ACC112 (cell line): ENCODE results near the gene REEP3.

ENCODE experiments used
- H2AFZ ChIP-seq: fragments of 200-600 bp; sonication (generic); one replicate; pipeline ENCODE4 v1.6.0; 2017; ENCODE audit warnings: antibody characterized with exemption, low read length; ENCODE audit not compliant: unreplicated experiment
- H3K27ac ChIP-seq: fragments of 200-600 bp; sonication (generic); 2 replicates; pipeline ENCODE4 v1.5.1; 2014; ENCODE audit warnings: low read depth, mild to moderate bottlenecking, antibody characterized with exemption, low read length, moderate library complexity
- H3K27me3 ChIP-seq: fragments of 200-600 bp; sonication (generic); 2 replicates; pipeline ENCODE4 v1.6.1; 2014; ENCODE audit warnings: mild to moderate bottlenecking, antibody characterized with exemption, low read length, moderate library complexity, mixed read lengths; ENCODE audit not compliant: insufficient read depth
- H3K36me3 ChIP-seq: fragments of 200-600 bp; sonication (generic); 2 replicates; pipeline ENCODE4 v1.6.1; 2016; ENCODE audit warnings: mild to moderate bottlenecking, antibody characterized with exemption, low read length, moderate library complexity, mixed read lengths; ENCODE audit not compliant: insufficient read depth
- H3K4me1 ChIP-seq: fragments of 200-600 bp; sonication (generic); one replicate; pipeline ENCODE4 v1.6.1; 2016; ENCODE audit warnings: low read length, mixed read lengths; ENCODE audit not compliant: insufficient read depth, unreplicated experiment, control insufficient read depth
- H3K4me3 ChIP-seq: fragments of 200-600 bp; sonication (generic); 2 replicates; pipeline ENCODE4 v1.5.1; 2014; ENCODE audit warnings: mild to moderate bottlenecking, low read depth, low read length
- H3K79me2 ChIP-seq: fragments of 200-600 bp; sonication (generic); one replicate; pipeline ENCODE4 v1.6.0; 2016; ENCODE audit warnings: low read length; ENCODE audit not compliant: control insufficient read depth, unreplicated experiment, insufficient read depth

Gene REEP3

GRCh38 chr10:63583909-63584724 lies 62.9 kb downstream of the REEP3 start:
- H3K27ac ChIP-seq, result no peak overlapping the region
- H3K4me3 ChIP-seq, result no peak overlapping the region
- H3K4me1 ChIP-seq, result no peaks in the 10 kb centered on the region

GRCh38 chr10:63584725-63585035 lies 63.5 kb downstream of the REEP3 start:
- Histone ChIP-seq H3K4me3 (no peak overlapping the region), H2AFZ (no peak overlapping the region), H3K36me3 (no peaks in the 10 kb centered on the region), H3K27ac (no peak overlapping the region), H3K27me3 (no peaks in the 10 kb centered on the region), H3K4me1 (no peaks in the 10 kb centered on the region), H3K79me2 (peaks cover 19% of the 10 kb centered on the region)

More at GRCh38 chr10:63583909-63584724, 62.9 kb downstream of the REEP3 start:
- Histone ChIP-seq H3K27me3 (no peaks in the 10 kb centered on the region), H2AFZ (no peak overlapping the region), H3K36me3 (no peaks in the 10 kb centered on the region), H3K79me2 (peaks cover 18% of the 10 kb centered on the region)

DNA sequence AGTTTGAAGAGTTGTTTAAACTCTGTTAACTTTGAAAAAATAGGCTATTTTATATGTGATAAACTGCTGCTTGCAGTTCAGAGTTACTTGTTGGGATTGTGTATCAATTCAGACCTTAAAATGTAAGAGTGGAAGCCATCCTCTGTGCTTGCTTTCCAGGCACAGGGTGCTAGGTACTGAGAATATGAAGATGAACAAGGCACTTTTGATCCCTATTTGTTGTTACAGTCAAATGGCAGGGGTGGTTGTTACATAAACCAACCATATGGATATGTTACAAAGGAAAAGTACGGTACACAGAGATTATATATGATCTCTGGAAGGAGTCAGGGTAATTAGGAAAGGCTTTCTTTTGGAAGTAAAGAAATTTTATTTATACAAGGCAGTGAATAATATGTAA lies 63.8 kb downstream of the REEP3 start:
- Histone ChIP-seq H3K36me3 (no peaks in the 10 kb centered on the region), H3K79me2 (peaks cover 19% of the 10 kb centered on the region), H3K27ac (no peak overlapping the region), H3K4me1 (no peaks in the 10 kb centered on the region), H3K27me3 (no peaks in the 10 kb centered on the region), H3K4me3 (no peak overlapping the region), H2AFZ (no peak overlapping the region)

- peaks cover 19% of the 10 kb centered on the region for H3K79me2 ChIP-seq
- no peak overlapping the region for H3K4me3 ChIP-seq
- no peaks in the 10 kb centered on the region for H3K4me1 ChIP-seq
- H2AFZ ChIP-seq, result no peak overlapping the region
- H3K36me3 ChIP-seq, result no peaks in the 10 kb centered on the region
- no peak overlapping the region for H3K27ac ChIP-seq
- no peaks in the 10 kb centered on the region for H3K27me3 ChIP-seq
Measured at GRCh38 chr10:63586043-63586442, 64.8 kb downstream of the REEP3 start.

DNA sequence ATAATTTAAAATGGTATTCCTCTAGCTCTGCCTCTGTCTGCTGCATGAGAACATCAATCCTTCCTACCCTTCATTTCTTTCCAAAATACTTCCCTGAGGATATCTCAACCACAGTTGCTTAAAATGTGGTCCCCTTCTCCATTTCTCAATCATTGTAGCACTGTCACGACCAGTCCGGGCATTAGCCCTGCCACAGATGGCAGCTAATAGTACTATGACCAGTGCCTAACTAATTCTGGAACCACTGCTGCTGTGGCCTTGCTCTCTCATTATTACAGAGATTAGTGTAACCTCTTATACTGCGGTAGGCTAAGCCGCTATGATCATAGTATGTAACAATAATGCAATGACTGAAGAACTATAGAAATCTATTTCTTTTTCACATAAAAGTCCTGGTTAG lies 66.0 kb downstream of the REEP3 start:
- Histone ChIP-seq H3K27ac (no peak overlapping the region), H3K79me2 (peaks cover 22% of the 10 kb centered on the region), H2AFZ (no peak overlapping the region), H3K36me3 (no peaks in the 10 kb centered on the region), H3K4me3 (no peak overlapping the region), H3K27me3 (no peaks in the 10 kb centered on the region), H3K4me1 (no peaks in the 10 kb centered on the region)

GRCh38 chr10:63588436-63589167 lies 67.4 kb downstream of the REEP3 start:
- no peak overlapping the region for H3K4me3 ChIP-seq
- no peaks in the 10 kb centered on the region for H3K4me1 ChIP-seq
- no peaks in the 10 kb centered on the region for H3K27me3 ChIP-seq
- no peak overlapping the region for H3K27ac ChIP-seq
- peaks cover 27% of the 10 kb centered on the region for H3K79me2 ChIP-seq
- no peaks in the 10 kb centered on the region for H3K36me3 ChIP-seq
- no peak overlapping the region for H2AFZ ChIP-seq

- Histone ChIP-seq H3K4me1 (no peaks in the 10 kb centered on the region), H2AFZ (no peak overlapping the region), H3K27me3 (no peaks in the 10 kb centered on the region), H3K27ac (no peak overlapping the region), H3K36me3 (peaks cover 10% of the 10 kb centered on the region; the same call in 1 of the 2 replicates), H3K4me3 (no peak overlapping the region), H3K79me2 (peaks cover 12% of the 10 kb centered on the region)
Measured at GRCh38 chr10:63591600-63592379, 70.6 kb downstream of the REEP3 start.

GRCh38 chr10:63593576-63593975 lies 72.4 kb downstream of the REEP3 start:
- peaks cover 23% of the 10 kb centered on the region for H3K36me3 ChIP-seq
- no peaks in the 10 kb centered on the region for H3K4me1 ChIP-seq
- H2AFZ ChIP-seq, result no peak overlapping the region
- H3K79me2 ChIP-seq, result peaks cover 12% of the 10 kb centered on the region
- H3K4me3 ChIP-seq, result no peak overlapping the region
- H3K27ac ChIP-seq, result no peak overlapping the region
- H3K27me3 ChIP-seq, result no peaks in the 10 kb centered on the region

DNA sequence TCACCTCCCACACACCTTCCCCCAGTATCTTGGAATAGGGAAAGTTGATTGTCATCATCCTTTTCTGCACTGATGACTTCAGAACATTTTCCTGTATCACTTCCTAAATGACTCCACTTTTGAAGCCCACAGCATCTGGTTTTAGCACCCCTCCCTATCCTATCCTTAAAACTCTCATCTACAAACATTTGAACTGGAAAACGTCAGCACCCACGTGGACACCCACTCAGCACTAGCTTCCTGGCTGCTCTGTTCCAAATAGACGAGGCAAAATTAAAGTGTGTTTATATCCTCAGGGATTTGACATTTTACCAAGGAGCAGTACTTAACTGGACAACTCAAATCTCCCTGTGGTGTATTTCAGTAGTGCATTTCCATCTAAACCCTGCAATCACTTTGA lies 73.9 kb downstream of the REEP3 start:
- Histone ChIP-seq H3K4me3 (no peak overlapping the region), H2AFZ (no peak overlapping the region), H3K27ac (no peak overlapping the region), H3K27me3 (no peaks in the 10 kb centered on the region), H3K79me2 (peaks cover 8% of the 10 kb centered on the region), H3K36me3 (peaks cover 29% of the 10 kb centered on the region), H3K4me1 (no peaks in the 10 kb centered on the region)

- Histone ChIP-seq H3K79me2 (peaks cover 5% of the 10 kb centered on the region), H2AFZ (no peak overlapping the region), H3K4me1 (no peaks in the 10 kb centered on the region), H3K36me3 (peaks cover 40% of the 10 kb centered on the region), H3K27me3 (no peaks in the 10 kb centered on the region), H3K27ac (no peak overlapping the region), H3K4me3 (no peak overlapping the region)
Measured at GRCh38 chr10:63596924-63597323, 75.7 kb downstream of the REEP3 start.
